Hematopoietic multipotent progenitor cell treated with erythropoietin and hydrocortisone succinate and interleukin-3 and kit ligand, for 6 days (in vitro differentiated cells): ENCODE data around the gene GFRA4.
A peak's percentile ranks its signal among the peaks of the same experiment; 100 is the strongest.
"Not testable (repeated sequence)": the region's sequence is repeated elsewhere in the genome, so short reads cannot be mapped to it uniquely, and the experiment has no call there.

Source experiments
- DNase-seq: peaks from one replicate; pipeline ENCODE4 v3.0.0-alpha.2; 2015

GFRA4 gene

DNA sequence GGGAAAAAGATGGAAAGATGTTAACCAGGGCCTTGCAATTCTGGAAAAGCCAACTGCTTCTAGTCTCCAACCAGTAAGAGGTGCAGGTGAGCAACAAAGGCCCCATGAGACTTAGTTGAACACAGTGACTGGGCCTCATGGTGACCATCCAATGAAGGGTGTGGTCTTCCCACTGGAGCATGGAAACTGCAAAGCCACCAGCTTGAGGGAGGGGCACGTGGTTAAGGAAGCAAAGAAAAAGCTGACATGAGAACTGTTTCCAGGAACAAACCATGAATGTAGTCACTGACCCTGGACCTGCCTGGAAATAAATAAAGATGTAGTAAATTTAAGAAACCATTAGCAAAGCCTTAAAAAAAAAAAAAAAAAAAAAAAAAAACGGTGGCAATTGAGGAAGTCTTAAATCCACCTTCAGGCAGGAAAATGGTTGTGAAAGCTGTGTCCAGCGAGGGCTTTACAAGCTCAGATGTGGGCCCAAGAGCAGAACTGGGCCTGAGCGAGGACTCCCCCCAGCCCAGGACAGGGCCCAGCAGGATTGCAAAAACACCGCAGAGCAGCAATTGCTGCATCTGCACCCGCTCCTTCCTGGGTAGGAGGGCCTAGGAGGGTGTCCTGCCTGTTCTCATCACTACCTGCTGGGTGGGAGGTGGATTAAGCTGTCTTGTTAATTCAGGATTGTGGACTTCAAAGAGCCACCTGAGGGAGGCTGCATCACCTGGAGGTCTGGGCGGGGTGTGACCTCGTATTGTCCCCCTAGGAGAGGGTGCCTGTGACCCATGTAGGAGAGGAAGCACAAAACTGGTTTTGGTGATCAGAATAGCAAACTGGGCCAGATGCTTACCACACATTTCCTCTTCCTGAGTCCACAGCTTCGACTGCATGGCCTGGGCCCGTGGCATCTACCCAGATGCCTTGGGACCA lies 10.3 kb downstream of the GFRA4 start:
- no peak for DNase-seq

DNA sequence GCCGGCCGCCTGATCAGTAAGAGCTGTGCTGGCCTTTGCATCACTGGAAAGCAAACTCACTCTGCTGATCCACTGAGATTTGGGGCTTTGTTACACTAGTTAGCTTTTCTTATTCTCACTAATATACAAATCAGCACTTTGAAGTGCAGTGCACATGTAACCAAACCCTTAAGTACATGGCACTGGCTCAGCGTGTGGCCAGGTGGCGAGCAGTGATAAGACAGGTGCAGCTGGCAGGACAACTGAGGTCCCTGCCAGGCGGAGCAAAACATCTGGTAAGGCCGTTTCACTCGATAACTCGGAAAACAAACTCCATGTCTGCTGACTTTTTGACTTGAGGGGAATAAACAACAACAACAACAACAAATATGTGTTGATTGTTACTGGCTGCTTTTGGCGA lies 11.0 kb downstream of the GFRA4 start:
- DNase-seq: peak; percentile 46

DNA sequence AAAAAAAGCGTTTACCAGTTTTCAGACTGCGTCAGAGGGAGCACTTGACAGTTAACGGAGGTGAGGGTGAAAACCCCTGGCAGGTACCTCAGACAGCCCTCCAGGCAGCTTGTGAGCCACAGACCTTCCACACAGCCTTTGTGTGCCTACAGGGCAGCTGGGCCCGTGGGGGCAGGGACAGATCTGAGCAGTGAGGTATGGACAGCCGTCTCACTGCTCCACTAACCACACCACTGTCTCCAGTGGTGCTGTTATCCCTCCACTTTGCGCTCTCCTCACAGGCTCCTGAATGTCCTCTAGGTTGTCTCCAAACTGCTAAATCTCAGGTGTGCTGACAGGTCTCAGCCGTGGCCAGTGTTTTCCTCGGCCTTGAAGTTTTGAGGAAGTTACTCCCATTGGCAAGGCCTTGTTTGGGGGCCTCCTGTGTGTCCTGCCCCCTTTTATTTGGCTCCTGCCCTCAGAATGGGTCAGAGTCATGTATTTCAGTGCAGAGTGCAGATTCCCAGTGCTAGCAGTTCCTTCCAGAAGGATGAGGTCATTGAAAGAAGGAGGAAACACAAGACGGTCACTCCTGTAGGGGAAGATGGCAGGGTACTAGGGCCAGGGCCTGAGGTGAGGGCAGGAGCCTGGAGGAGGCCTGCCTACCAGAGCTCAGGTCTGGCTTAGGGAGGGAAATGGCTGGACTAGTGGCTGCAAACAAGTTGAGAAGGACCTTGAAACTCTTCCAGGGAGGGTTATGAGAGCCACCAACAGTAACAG lies 11.8 kb downstream of the GFRA4 start:
- DNase-seq: no peak

DNA sequence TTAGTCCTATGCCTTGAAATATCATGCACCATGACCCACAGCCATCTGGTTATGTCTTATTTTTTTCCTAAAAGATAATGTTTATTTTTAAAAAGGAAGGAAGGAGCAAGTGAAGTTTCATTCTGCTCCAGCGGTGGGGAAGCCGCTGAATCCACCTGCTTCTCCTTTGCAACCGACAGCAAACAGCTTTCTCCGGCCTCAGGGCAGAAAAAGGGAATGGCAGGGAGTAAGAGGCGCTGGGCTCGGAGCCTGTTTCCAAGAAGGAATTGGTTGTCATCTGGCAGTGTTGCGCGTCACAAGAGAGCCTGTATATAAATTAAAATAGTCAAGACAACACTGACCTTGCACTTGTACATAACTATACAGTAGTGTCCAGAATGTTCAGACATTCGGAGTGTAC lies 14.2 kb downstream of the GFRA4 start:
- no peak for DNase-seq

DNA sequence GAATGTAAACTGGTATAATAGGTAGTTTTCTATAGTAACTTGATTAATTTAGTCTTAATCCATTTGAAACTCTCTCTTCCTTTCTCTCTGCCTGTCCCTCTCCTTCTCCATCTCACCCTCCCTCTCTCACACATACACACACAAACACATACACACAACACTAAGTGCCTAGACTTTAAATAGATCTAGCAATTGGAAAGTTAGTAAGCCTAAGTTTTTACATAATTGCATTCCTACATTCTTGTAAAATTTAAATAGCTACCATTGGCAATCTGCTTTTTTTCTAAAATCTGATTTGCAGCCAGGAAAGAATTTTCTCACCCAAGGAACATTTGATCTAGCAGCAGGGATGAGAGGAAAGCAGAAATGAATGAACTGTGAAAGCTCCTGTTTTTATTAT lies 15.7 kb downstream of the GFRA4 start:
- DNase-seq: no peak

DNA sequence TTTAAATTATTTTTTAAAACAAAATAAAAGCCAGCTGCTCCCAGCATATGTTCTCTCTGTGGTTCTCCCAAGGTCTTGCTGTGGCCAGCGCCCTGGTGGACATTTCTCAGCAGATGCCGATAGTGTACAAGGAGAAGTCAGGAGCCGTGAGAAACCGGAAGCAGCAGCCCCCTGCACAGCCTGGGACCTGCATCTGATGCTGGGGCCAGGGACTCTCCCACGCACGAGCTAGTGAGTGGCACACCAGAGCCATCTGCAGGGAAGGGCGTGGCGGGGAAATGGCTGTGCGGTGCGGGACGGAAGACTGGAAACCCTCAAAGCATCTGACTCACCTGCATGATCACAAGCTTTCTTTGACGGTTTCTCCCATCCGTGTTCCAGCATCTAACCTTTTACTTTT lies 16.5 kb downstream of the GFRA4 start:
- DNase-seq: no peak

DNA sequence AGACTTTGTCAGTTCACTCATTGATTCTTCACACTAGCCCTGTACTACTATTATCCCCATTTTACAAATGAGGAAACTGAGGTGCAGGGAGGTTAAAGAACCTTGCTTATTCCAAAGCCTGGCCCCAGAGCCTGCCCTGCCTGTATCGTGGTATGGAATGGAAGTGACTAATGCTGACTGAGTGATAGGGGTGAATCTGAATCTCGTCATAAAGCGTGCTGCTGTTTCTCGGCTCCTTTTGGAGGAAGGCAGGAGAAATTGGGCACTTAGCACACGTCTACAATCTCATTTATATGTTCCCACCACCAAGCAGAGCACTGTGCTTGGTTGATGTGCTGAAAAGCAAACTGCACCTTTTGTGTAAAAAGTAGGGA lies 17.1 kb downstream of the GFRA4 start:
- no peak for DNase-seq

DNA sequence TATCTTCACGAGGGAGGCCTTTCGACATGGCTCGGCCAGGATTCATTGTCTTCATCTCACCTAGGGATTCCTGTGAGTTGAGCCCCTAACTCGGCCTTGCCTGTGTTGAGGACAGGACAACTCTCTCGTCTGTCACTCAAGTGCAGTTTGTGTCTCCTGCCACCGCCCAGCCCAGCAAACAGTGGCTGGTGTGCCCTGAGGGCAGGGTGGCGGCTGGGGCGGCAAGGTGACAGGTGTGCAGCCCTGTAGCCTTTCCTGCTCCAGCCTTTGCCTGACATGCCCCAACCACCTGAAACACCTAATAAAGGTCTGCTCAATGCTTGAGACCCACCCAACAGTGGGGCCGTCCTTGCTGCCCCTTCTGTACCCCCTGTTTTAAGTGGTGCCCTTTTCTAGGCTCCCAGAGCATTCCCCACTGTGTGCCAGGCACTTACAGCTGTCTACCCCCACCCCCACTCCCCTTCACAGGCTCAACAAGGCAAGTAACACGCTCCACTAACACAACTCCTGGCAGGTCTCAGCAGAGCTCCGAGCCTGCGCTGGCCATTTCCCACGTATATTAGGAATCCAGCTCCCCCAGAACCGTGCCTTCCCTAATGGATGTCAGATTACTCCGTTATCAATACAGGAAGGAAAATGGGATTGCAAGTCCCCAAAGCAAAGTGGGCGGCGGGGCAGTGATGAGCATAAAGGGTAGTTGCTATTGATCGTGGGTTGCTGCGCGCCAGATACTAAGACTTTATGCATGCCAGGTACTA lies 17.7 kb downstream of the GFRA4 start:
- DNase-seq: no peak

- DNase-seq: no peak
Measured at GRCh38 chr20:3640259-3640658, 22.9 kb downstream of the GFRA4 start.

GRCh38 chr20:3635346-3635745 lies 27.9 kb downstream of the GFRA4 start:
- no peak for DNase-seq

GRCh38 chr20:3633913-3634478 lies 29.2 kb downstream of the GFRA4 start:
- DNase-seq: no peak

DNA sequence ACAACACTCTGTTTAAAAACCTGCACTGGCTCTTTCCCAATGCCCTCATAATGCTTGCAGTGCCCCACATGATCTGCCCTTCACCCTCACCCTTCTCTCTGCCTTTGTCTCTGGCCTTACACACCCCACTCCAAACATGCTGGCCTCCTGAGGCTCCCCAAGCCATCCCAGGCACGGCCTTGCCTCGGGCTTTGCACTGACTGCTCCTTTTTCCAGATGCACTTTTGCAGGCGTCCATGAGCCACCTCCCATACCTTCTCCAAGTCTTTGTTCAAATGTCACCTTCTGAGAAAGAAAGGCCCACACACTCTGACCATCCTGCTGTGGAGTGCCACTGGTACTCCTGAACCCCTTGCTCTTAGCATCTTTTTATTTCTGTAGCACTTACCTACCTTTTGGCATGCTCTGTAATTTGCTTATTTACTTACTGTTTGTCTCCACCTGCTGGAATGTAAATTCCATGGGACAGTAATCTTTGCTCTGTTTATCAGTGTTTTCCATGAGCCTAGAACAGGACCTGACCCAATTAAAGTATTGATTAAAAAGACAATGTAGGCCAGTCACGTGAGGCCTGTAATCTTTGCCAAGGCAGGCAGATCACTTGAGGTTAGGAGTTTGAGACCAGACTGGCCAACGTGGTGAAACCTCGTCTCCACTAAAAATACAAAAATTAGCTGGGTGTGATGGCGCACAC lies 30.7 kb downstream of the GFRA4 start:
- peak; percentile 49 for DNase-seq

DNA sequence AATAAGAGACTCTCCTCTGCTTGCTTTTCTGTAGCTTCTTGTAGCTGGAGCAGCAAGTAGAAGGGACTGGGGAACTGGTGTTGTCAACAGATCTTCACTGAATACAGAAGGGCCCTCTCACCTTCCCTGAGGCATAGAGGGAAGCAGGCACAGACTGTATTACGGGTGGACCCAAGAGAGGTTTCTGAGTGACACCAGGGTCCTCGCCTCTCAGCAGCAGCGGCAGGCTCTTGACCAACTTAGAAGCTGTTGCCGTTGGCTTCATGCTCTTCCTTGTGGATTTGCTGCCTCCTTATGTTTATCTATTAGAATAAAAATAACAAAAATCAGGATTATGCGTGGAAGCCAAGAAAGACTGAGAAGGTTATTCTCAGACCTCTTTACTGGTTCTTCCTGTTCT lies 31.7 kb downstream of the GFRA4 start:
- DNase-seq: no peak

- DNase-seq: no peak
Measured at GRCh38 chr20:3630429-3630828, 32.8 kb downstream of the GFRA4 start.

GRCh38 chr20:3629893-3630292 lies 33.3 kb downstream of the GFRA4 start:
- no peak for DNase-seq

DNA sequence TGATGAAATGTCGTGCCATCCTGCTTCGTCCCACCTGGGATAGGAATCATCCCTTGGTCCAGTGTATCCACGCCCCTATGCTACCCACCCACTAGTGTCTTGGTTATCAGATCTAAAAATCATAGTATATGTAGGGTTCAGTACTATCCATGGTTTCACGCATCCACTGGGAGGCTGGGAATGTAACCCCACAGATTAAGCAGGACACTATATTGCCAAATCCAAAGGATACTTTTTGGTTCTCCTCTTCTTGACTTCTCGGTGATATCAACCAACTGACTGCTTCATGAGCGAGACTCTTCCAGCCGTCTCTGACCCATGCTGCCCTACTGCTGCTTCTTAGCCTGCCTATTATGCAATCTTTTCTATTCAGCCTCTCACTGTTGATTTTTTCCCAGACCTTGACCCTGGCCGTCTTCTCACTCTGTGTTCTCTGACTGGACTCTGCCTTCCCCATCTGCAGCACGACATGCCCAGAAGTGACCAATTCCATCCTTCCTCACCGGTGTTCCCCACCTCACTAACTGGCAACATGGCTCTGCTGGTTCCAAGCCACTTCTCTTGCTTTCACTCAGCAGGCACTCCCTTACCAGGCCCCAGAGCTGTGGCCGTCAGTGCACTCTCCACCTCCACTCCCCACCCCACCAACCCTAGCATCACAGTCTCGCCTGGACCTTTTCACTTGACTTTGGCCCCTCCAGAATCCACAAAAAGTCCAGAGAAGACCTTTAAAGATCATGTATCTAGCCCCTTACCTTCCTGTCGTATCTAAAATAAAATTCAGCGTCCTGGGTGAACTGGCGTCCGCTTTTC lies 34.5 kb downstream of the GFRA4 start:
- DNase-seq: no peak

DNA sequence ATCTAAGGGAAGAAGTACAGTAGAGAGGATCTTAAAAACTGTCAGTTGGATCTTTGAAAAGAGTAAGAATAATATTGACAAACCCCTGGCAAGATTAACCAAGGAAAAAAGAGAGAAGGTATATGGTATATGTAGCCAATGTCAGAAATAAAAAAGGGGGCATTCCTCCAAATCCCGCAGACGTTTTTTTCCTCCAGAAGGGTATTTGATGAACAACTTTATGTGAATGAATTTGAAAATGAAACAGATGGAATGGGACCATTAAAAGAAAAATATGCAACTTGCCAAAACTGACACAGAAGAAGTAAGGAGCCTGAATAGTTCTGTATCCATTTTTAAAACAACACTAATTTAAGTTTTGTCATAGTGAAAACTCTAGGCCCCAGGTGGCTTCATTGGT lies 35.7 kb downstream of the GFRA4 start:
- DNase-seq: no peak

GRCh38 chr20:3622406-3622805 lies 40.8 kb downstream of the GFRA4 start:
- DNase-seq: no peak

- no peak for DNase-seq
Measured at GRCh38 chr20:3621111-3621510, 42.1 kb downstream of the GFRA4 start.

DNA sequence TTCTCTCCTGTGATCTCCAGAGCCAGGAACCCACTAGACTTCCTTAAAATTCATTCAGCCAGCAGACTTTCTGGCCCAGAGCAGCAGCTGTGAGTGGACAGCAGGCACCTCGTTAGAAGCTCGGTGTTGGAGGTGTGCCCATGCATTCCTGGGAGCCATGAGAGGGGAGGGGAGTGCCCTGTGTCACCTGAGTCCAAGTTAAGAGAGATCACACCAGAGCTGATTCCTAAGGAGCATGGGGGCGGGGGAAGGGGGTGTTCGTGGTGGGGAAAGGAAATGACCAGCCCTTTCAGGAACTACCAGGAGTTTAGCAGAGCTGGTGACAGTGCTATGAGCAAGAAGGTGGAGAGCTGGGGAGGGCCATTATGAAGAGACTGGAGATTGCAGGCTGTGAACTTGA lies 46.9 kb downstream of the GFRA4 start:
- no peak for DNase-seq

DNA sequence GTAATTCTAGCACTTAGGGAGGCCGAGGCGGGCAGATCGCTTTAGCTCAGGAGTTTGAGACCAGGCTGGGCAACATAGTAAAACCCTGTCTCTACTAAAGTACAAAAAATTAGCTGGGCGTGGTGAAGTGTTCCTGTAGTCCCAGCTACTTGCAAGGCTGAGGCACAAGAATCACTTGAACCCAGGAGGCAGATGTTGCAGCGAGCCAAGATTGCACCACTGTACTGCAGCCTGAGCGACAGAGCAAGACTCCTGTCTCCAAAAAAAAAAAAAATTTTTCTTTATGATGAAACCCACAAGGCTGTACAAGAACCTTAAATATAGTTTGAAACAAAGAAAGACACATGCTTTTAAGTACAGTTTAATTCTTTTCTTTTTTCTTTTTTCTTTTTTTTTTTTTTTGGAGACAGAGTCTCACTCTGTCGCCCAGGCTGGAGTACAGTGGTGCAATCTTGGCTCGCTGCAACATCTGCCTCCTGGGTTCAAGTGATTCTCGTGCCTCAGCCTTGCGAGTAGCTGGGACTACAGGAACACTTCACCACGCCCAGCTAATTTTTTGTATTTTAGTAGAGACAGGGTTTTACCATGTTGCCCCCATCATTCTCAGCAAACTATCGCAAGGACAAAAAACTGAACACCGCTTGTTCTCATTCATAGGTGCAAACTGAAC lies 47.9 kb downstream of the GFRA4 start:
- DNase-seq: not testable (repeated sequence)
